HG02852 (cell line): ENCODE measurements around the gene ERAL1.
"Not testable (repeated sequence)": the region's sequence is repeated elsewhere in the genome, so short reads cannot be mapped to it uniquely, and the experiment has no call there.

Experiments used
- ATAC-seq: cut with Tn5 transposase; IDR thresholded peaks from one replicate; pipeline ENCODE4 v1.9.1; 2021; ENCODE audit warnings: mild to moderate bottlenecking, moderate library complexity; ENCODE audit not compliant: unreplicated experiment

The ERAL1 gene

DNA sequence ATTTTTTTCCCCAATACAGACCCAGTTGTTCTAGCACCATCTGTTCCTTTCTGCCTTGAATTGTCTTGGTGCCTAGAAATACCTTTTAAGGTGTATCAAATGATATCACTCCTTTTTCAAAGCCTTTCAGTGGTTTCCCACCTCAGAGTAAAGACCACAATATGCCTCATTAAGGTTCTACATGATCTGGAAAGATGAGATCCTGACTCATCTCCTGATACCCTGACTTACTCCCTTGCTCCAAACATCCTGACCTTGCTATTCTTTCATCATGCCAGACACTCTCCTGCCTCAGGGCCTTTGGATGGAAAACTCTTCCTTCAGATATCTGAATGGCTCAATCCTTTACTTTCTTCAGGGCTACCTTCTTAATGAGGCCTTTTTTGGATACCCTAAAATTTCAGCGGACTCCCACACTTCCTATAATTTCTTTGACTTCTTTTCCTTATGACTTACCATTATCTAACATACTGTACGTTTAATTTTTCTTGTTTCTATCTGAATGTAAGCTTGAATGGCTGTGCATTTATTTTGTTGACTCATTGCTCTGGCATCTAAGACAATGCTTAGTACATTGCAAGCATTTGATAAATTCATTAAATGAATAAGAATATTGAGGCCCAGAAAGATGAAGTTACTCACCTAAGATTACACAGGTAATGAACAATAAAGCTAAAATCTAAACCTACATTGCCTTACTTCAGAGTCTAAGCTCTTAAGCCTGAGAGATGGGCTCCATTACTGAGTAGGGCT lies 23.5 kb downstream of the ERAL1 start:
- no peak for ATAC-seq

DNA sequence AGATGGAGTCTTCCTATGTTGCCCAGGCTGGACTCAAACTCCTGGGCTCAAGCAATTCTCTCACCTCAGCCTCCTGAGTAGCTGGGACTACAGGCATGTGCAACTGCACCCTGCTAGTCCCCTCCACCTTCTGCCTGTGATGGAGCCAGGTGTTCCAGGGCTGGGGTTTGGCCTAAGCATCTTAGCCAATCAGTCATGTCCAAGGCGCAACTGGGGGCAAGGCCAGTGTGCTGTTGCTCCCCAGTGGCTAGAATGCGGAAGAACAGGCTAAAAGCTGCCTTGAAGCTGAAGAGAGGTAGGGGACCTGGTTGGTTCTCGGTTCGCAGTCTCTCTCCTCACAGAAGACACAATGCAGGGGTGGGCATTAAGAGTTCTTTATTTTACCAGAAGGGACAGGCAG lies 24.2 kb downstream of the ERAL1 start:
- ATAC-seq: no peak

DNA sequence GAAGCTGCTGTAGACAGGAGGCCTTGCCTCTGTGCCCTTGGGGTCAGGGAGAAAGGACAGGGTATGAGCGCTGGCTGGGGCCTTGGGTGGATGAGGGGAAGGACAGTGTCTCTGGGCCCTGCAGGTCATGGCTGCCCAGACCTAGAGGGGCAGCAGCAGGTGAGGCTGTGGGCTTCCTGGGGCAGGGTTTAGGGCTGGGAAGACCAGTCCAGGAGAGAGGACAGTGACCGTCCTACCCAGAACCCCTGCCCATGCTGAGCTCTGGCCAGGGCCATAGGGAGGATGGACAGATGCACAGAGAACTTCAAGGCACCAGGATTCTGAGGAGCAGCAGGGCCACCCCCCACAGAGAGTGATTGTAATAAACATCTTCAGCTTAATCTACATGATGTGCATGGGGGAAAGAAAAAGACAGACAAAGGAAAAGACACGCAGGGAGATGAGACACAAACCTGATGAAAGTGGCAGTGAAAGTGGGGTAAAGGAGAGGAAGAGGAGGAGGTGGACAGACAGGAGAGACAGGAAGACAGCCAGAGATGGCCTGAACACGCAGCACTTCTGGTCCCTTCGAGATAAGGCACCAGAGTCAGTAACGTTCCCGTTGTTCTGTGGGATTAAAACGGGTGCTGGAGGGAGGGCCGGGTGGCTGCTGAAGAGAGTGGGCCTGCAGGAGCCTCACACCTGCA lies 25.2 kb downstream of the ERAL1 start:
- ATAC-seq: no peak

DNA sequence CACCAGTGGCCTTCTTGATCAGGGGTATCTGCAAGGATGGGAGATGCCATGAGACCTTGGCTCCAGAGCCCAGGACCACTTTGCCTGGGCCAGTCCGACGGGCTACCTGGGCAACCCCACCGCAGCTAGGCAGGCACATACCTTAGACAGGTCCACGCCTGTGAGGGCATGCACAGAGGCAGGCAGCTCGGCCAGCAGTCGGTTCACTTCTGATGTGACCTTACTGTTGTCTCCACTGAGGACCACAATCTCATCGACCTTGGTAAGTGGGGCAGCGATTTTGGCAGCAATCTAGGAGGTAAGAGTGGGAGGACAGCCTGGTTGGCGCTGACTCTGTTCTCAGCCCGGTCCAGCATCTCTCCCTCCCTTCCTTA lies 25.7 kb downstream of the ERAL1 start:
- no peak for ATAC-seq

DNA sequence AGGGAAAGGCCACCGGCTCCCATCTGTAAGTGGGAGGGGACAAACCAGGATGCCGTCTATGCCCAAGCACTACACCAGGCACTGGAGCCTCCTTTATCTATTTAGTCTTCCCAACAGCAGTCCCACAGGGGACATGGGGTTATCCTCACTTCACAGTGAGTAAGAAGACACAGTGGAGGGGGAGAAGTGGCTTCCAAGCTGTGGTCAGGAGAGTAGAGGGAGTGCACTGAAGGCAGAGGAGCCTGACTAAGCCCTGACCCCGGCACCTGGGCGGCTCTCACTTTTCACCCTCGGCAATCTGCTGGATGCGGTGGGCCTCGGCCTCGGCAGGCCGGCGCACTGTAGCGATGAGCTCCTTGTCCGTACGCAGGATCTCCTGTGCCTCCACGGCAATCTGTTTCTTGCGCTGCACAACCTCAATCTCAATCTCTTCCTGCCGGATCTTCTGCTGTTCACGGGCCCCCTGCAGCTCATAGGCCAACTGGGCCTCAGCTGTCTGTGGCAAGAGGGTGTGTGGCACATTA lies 26.8 kb downstream of the ERAL1 start:
- no peak for ATAC-seq

DNA sequence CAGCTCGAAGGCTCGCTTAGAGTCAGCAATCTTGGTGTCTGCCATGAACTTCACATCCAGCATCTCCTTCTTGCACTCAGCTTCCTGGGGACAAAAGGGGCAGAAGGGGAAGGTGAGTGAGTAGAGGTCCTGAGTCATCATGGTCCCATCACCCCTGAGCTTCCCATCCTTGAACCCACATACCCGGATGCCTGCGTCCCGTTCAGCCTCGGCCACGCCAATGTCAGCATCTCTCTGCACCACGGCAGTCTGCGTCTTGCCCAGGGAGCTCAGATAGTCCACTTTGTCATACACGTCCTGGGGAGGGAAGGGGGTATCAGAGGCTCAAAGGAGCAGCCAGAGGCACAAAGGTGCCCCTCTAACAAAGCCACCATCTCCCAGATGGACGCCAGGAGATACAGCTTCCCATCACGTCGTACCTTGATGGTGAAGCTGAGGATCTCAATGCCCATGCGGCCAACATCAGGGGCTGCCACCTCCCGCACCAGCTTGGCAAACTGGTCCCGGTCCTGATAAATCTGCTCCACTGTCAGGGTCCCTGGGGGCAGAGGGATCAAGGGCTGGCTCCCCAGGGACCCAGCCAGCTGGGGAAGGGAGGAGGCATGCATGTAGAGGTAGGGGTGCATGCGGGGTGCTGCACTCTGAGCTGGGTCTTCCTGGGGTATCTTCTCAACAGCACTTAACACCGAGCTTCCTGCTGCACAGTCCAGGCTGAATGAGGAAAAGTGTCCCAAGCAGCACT lies 27.5 kb downstream of the ERAL1 start:
- no peak for ATAC-seq

DNA sequence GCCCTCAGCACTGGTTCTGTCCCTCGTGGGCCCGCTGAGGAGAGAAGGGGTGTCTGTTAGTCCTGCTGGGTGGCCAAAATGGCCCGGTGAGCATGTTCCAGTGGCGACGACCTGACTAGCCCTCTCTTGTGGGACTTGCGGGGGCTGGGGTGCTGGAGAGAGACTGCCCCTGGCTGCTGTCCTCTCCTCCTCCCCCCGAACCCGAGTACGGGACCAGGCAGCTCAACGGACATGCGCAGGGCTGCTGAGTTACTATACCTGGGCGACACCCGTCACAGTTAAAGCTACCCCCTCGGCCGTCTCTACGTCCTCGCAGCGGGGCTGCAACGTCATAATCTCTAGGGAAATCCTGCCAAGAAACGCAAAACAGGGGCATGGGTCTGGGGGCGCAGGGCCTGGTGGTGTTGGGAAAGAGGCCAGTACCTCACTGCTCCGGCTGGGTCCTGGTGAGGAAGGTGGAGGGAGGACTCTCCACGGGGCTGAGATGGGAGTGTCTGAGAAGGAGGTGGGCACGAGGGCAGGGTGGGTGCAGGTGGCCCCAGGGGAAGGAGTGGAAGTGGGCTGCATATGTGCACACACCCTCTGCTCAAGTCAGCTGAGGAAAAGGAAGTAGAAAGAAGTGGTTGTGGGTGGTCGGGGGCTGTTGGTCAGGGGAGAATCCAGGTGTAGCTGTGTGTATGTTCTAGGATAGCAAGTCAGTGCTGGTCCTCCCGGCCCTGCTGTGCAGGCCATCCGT lies 29.3 kb downstream of the ERAL1 start:
- ATAC-seq: no peak

DNA sequence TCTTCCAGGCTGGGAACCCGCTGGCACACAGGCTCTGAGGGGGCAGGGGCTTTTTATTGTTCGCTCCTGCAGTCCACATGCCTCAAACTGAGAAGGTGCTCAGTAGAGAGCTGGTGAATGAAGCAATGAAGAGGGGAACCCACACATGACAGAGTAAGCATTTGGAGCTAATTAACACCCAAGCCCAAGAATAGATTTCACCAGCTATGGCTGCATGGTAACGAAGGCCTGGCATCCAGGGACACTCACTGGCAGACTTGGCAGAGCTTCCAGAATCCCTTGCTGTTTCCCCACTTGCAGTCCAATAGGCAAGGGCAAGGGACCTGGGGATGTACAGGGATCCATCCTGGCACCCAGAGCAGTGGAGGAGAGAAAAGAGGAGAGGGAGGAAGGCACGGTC lies 30.5 kb downstream of the ERAL1 start:
- no peak for ATAC-seq

DNA sequence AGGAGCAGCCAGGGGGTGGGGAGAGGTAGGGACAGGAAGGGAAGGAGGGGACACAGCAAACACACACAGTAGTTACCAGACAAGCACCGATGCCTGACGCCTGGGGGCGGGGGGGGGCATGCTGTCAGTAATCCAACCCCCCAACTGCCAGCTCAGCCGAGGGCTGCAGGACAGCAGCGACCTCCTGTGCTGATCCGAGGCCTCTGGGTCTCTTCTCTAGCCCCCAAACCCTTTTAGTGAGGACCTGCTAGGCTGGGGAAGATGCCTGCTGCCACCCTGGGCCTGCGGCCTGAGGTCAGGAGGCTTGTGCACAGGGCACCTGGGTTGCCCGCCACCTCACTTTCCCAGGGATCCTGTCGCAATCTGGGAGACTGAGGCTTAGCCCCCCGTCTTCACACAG lies 31.1 kb downstream of the ERAL1 start:
- no peak for ATAC-seq

DNA sequence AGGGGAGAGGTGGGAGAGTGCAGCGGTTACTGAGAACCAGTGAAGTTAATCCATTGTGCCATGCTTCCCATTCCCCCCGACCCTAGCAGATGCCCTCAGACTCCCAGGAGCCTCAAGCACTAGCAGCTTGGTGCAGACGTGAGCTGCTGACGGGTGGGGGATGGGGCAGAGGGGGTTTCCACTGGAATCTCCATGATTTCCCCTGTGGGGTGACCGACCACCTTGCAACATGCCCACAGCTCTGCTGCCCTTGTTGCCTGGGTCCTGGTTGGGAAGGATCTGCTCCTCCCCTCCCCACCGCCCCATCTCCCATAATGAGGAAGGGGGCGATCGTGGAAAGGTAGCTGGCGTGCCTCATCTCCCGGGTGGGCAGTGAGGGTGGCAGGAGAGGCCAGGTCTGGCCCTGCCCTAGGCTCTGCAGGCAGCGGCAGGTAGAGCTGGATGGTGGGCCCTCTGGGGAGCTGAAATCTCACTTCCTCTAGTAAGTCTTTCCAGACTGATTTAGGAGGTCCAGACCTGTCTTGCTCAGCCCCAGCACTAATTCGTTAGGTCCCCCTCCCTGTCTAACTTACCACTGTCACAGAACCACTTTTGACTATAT lies 33.2 kb downstream of the ERAL1 start:
- ATAC-seq: no peak

DNA sequence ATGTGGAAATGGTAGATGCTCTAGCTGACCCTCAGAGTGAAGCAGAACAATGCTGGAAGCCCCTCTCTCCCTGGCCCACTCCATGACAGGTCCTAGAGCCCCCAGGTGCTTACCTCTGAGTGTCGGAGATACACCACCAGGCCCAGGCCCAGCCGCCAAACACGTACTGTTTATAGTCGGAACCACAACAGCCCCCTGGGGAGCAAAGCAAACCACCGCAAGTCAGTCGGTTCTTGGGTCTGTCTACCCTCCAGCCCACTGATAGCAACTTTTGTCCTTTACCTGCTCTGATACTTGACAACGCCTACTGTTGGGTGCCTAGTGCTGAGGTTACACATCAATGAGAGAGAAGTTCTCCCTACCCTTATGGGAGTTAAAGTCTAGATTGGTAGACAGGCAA lies 34.0 kb downstream of the ERAL1 start:
- ATAC-seq: no peak

DNA sequence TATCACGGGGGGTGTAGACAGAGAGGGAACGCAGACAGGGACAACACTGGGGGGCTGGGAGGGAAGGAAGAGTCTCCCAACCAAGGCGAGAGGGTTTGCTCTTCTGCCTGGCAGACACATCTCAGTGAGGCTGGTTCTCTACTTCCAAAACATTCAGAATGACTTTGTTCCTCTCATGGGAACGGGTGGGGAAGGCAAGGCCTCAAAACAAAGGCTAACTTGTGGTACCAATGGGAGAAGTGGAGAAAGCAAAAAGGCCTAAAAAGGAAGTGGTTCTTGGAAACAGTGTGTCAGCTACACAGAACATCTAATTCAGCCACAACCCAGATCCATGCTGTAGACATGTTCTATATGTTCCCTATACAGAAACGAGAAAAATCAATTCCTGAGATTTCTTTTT lies 35.2 kb downstream of the ERAL1 start:
- ATAC-seq: no peak

DNA sequence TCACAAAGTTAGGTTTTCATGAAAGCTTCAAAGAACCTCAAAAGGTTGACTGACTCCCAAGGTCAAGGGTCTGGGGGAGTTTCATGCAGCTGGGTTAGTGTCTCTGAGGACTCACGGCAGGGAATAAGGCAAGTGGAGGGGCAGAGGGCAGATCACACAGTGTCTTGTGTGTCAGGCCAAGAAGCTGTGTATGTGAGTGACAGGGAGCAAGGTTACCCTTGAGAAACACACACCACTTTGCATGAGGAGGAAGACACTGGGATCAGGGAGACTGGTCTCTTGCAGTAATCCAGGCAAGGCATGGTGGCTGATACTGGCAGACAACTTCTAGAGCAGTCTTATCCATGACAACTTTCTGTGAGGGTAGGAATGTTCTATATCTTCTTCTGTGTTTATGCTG lies 36.4 kb downstream of the ERAL1 start:
- ATAC-seq: no peak

DNA sequence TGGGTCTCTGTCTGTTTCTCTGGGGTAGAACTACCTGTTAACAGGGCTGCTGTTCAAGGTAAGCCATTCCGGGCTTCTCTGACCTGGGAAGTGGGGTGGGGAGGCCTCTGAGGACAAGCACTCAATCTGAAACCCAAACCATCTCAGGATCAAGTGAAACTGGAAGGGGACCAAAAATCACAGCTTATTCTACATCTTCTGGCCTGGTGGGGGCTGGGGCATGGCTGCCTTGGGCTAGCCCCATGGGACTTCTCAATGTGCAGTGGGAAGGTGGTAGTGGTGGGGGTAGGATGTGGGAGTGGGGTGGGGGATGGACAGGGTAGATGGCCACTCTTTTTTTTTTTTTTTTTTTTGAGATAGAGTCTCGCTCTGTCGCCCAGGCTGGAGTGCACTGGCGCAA lies 37.2 kb downstream of the ERAL1 start:
- no peak for ATAC-seq

DNA sequence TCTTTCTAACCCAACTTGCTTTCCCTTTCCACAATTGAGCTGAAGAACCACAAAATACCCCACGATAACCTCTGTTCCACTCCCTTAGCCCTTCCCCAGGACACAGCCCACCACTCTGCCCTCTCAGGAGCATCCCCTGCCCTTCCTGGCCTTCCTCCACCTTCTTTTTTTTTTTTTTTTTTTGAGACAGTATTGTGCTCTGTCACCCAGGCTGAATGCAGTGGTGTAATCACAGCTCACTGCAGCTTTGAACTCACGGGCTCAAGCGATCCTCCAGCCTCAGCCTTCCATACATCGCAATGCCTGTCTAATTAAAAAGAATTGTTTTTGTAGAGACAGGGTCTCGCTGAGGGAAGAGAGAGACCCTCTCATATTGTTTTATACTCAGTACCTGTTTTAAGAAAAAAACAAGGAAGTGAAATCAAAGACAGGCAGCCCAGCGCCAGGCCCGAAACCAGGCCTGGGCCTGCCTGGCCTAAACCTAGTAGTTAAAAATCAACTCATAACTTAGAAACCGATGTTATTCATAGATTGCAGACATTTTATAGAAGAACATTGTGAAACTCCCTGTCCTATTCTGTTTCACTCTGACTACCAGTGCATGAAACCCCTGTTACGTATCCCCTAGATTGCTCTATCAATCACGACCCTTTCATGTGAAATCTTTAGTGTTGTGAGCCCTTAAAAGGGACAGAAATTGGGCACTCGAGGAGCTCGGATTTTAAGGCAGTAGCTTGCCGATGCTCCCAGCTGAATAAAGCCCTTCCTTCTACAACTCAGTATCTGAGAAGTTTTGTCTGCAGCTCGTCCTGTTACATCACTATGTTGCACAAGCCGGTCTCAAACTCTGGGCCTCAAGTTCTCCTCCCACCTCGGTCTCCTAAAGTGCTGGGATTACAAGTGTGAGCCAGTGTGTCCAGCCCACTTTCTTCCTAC lies 38.7 kb downstream of the ERAL1 start:
- ATAC-seq: not testable (repeated sequence)

DNA sequence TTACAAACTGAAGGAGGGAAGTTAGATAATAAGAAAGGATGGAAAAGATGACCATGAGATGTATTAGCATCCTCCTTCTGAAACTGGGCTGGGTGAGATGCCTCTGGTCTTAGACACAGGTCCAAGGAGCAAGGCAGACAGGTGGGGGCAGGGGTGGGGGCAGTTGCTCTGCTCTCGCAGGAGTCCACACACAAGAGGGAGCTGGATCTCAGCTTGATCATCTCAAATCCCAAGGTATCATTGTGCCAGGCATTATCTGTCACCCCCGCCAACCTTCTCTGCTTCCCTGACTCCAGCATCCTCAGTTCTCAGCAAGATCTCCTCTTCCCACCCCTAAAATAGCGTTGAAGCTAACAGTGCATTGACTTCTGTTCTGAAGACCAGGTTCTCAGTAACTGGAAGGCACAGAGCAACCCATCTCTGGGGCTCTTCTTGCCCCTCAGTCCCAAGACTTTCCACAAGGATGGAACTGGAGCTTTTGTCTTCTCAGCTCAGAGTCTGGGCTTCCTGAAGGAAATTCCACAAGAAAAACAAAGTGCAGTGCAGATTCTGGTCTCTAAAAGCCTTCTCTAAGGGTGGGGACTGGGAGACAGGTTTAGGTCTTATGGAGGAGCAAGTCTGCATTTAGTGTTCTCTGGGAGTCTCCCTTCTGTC lies 41.1 kb downstream of the ERAL1 start:
- ATAC-seq: no peak

DNA sequence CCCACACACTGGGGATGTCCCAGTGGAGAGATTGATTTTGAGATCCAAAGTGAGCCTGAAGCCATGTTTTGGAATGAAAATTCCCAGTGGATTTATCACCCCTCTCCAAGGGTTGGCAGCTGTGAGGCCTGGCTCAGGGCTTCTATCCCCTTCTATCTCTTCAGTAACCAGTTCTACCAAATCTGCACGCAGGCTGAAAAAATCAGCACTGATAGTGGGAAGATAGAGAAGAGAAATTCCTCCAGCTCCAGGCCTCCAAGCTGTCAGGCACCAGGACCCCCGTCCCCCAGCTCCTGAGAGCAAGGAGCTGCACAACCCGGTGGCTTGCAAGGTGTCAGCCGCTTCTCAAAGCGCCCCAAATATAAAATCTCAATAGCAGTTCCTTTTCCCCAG lies 41.7 kb downstream of the ERAL1 start:
- ATAC-seq: no peak

DNA sequence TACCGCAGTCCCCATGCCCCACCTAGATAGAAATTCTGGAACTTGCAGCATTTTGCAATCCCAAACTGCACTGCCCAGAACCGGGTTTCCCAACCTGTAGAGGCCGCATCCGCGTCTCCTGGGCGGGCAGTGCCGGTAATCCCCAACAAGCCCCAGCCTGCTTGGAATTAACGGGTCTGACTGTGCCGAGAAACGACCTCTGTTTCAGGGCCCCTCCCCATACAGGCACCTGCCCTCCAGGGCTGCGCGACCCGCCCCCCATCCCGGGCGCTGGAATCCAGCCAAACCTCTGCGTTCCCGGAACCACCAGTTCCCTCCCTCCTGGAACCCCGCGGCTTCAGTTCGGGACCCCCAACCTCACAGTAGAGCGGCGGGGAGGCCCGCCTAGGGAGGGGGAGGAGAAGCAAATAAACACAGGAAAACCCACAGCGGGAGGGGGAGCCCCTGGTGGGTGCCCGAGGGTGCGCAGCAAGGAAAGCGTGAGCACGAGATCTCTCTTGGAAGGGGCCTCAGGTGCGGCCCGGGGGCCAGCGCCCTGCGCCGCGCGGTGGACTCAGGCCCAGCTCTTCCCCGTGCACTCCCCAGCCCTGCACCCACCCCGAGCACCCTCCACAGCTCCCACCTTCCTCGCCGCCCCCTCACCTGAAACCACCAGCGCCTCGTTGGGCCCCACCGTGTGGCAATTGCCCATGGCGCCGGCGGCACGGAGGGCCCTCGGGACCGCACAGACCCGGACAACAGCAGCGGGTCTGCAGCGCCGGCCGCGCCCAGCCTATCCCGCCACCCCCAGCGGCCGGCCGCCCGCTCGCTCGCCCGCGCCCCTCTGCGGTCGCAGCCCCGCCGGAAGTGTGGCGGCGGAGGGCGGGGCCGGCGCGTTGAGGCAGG lies 42.3 kb downstream of the ERAL1 start, which contains the start of gene FLOT2:
Gene FLOT2, minus strand, starts transcription at position 850 of the 885 bp plus-strand sequence. Its CDS starts 159 bp downstream, at position 691.
- ATAC-seq: no peak
